ENCODE results near the gene PAK2.
"Not testable (repeated sequence)": the region's sequence is repeated elsewhere in the genome, so short reads cannot be mapped to it uniquely, and the experiment has no call there.

- not testable (repeated sequence) for TF ChIP-seq CTCF (IDR thresholded peaks at IDR 0.05); POLR2AphosphoS5 (IDR thresholded peaks at IDR 0.05; ENCODE audit: insufficient read depth in 1 of 2, low read depth in 1 of 2); POLR2A (IDR thresholded peaks at IDR 0.05)
These were observed 134.9 kb downstream of the PAK2 start for GRCh38 chr3:196874511-196875094.

Data from vagina (tissue), 2 donors.